Thoracic aorta (tissue), 2 donors: ENCODE data around the gene ANO8. TPM values are rescaled to one million over a fixed set of nuclear protein-coding genes. Genes with fewer than 3 reads are reported as not detected.
A peak's percentile ranks its signal among the peaks of the same experiment; 100 is the strongest.

Experiments used
- ATAC-seq: fragments of 150-250 bp; one replicate; pipeline ENCODE4 v1.8.0; 2017; ENCODE audit warnings: low read depth; ENCODE audit not compliant: insufficient number of reproducible peaks, low FRiP score
- DNase-seq: peaks from one replicate; pipeline ENCODE4 v3.0.0-alpha.2; 2020; ENCODE audit warnings: low spot score
- H3K27ac ChIP-seq, 2 donors: fragments of 200-600 bp; sonication (generic); 1 replicate in 1 of 2; 2 replicates in 1 of 2; pipeline ENCODE4 v1.5.1; 2016; ENCODE audit warnings: mild to moderate bottlenecking in 2 of 2, moderate library complexity in 2 of 2
- H3K27me3 ChIP-seq: fragments of 200-600 bp; sonication (generic); replicated peaks from 2 replicates; pipeline ENCODE4 v1.6.0; 2016; ENCODE audit warnings: mild to moderate bottlenecking; ENCODE audit not compliant: insufficient read depth
- H3K36me3 ChIP-seq: fragments of 200-600 bp; sonication (generic); one replicate; pipeline ENCODE4 v1.5.1; 2016
- H3K4me1 ChIP-seq, 2 donors: fragments of 200-600 bp; sonication (generic); 1 replicate in 1 of 2; 2 replicates in 1 of 2; pipeline versions ENCODE4 v1.5.1 to v1.6.0; 2016; ENCODE audit warnings: low read depth in 2 of 2, mild to moderate bottlenecking in 1 of 2; ENCODE audit not compliant: control insufficient read depth in 1 of 2
- H3K4me3 ChIP-seq: fragments of 200-600 bp; sonication (generic); 2 replicates; pipeline ENCODE4 v1.5.1; 2016; ENCODE audit warnings: mild to moderate bottlenecking
- H3K9me3 ChIP-seq: fragments of 200-600 bp; sonication (generic); 2 replicates; pipeline ENCODE4 v1.5.1; 2016
- total RNA-seq, 2 donors: library from RNA; depleted of rRNA; stranded (reverse); fragments of >200 nt; gene quantifications; one replicate each; pipeline versions ENCODE4 v1.1.0 to v1.2.3, GENCODE V29; 2016
- TF ChIP-seq, protein P1 (sequence below): fragments of 200-600 bp; sonication (generic); IDR thresholded peaks from one replicate; pipeline ENCODE4 v1.5.1; 2019; ENCODE audit warnings: antibody characterized with exemption

The ANO8 gene
- total RNA-seq, 2 donors from 2014 or later: 9.5 to 13.4 TPM

DNA sequence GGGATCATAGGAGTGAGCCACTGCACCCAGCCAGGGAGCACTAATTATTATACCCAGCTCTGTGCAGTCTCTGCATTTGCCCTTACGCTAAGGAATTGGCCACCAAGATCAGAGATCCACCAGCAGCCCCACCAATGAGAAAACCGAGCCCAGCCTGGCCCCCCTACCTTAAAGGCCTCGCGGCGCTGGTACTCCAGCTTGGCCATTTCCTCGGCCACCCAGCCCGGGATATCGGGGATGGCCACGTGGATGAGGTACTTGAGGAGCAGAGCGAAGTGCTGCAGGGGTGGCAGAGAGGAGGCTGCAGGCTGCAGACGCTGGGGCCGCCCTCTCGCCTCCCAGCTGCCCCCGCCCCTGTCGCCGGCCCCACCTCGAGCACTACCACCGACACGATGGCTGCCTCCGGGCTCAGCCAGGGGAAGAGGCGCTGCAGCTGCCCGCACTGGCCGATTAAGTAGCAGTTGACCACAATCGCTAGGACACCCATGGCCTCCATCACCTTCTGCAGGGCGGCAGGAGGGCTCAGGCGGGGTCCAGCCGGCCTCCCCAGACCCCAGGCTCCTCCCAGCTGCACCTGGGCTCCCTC lies 7.5 kb downstream of the ANO8 start:
- ATAC-seq (no peak), DNase-seq (no peak)
- H3K4me3 ChIP-seq: no peak overlapping the region
- peaks cover 17 to 37% of the 10 kb centered on the region in 2 donors for H3K4me1 ChIP-seq
- no peaks in the 10 kb centered on the region for H3K27me3 ChIP-seq
- TF ChIP-seq, protein P1, sequence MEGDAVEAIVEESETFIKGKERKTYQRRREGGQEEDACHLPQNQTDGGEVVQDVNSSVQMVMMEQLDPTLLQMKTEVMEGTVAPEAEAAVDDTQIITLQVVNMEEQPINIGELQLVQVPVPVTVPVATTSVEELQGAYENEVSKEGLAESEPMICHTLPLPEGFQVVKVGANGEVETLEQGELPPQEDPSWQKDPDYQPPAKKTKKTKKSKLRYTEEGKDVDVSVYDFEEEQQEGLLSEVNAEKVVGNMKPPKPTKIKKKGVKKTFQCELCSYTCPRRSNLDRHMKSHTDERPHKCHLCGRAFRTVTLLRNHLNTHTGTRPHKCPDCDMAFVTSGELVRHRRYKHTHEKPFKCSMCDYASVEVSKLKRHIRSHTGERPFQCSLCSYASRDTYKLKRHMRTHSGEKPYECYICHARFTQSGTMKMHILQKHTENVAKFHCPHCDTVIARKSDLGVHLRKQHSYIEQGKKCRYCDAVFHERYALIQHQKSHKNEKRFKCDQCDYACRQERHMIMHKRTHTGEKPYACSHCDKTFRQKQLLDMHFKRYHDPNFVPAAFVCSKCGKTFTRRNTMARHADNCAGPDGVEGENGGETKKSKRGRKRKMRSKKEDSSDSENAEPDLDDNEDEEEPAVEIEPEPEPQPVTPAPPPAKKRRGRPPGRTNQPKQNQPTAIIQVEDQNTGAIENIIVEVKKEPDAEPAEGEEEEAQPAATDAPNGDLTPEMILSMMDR: no peak
- no peaks in the 10 kb centered on the region for H3K9me3 ChIP-seq
- H3K36me3 ChIP-seq: peaks cover 9% of the 10 kb centered on the region
- no peak overlapping the region for H3K27ac ChIP-seq

DNA sequence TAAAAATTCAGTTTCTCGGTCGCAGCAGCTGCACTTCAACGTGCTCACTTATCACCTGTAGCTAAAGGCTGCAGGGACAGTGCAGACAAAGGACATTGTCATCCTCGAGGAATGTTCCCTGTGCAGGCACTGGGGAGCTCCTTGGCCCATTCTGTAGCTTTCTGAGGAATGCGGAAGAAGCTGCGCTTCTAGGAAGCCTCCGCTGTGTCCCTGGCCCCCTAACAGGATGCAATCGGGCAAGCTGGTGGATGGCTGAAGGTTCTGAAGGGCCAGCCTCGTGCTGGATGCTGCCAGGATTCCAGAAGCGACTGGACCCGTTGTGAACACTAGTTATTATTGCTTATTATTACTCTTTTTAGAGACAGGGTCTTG lies 8.1 kb downstream of the ANO8 start:
- no peaks in the 10 kb centered on the region for H3K27me3 ChIP-seq
- peak overlapping the region in 1 of 2 donors; percentile 28 for H3K27ac ChIP-seq
- peaks cover 10% of the 10 kb centered on the region for H3K36me3 ChIP-seq
- ATAC-seq (no peak), DNase-seq (no peak)
- peaks cover 17 to 41% of the 10 kb centered on the region in 2 donors for H3K4me1 ChIP-seq
- no peak overlapping the region for H3K4me3 ChIP-seq
- H3K9me3 ChIP-seq: no peaks in the 10 kb centered on the region
- TF ChIP-seq, protein P1: no peak

DNA sequence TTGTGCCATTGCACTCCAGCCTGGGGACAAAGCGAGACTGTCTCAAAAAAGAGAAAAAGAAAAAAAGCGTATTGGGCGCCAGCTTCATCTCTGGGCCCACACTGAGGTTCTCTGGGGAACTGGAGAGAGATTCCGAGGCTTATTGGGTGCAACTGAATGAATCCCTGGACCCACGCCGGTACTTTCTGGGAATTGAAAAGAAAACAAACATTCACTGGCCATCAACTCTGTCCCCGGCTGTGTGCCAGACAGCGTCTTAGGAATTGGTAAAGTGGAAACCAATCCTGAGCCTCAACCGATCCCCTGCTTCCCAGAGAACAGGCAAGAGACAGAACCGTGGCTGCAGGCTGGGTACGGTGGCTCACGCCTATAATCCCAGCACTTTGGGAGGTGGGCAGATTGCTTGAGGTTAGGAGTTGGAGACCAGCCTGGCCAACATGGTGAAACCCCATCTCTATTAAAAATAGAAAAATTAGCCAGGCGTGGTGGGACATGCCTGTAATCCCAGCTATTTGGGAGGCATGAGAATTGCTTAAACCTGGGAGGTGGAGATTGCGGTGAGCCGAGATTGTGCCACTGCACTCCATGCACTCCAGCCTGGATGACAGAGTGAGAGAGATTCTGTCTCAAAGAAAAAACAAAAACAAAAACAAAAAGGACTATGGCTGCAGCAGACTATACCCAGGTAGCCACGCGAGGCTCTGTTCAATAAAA lies 8.6 kb downstream of the ANO8 start:
- peaks cover 17 to 41% of the 10 kb centered on the region in 2 donors for H3K4me1 ChIP-seq
- ATAC-seq (no peak), DNase-seq (peak; percentile 68)
- H3K9me3 ChIP-seq: no peaks in the 10 kb centered on the region
- H3K27ac ChIP-seq: peak overlapping the region in 1 of 2 donors; percentile 28
- H3K36me3 ChIP-seq: peaks cover 10% of the 10 kb centered on the region
- no peak overlapping the region for H3K4me3 ChIP-seq
- no peaks in the 10 kb centered on the region for H3K27me3 ChIP-seq
- TF ChIP-seq, protein P1: no peak

DNA sequence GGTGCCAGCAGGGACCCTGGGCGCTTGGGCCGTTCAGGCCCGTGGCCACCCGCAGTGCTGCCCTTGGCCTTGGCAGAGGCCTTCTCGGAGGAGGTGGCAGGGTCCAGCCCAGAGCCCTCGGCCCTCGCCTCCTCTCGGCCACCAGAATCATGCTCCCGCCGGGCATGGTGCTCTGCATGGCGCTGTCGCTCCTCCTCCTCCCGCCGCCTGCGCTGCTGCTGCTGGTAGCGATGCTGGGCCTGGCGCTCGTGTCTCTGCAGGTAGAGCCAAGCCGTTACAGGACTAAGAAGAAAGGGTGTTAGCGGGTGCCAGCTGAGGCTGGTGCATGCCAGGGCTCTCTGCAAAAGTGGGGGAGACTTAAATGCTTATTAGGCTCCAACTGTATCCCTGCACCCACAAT lies 9.5 kb downstream of the ANO8 start:
- Histone ChIP-seq H3K36me3 (peaks cover 13% of the 10 kb centered on the region), H3K4me1 (peaks cover 17 to 41% of the 10 kb centered on the region in 2 donors), H3K9me3 (no peaks in the 10 kb centered on the region), H3K4me3 (no peak overlapping the region), H3K27me3 (no peaks in the 10 kb centered on the region), H3K27ac (no peak overlapping the region)
- ATAC-seq: no peak
- TF ChIP-seq, protein P1: no peak
- no peak for DNase-seq

DNA sequence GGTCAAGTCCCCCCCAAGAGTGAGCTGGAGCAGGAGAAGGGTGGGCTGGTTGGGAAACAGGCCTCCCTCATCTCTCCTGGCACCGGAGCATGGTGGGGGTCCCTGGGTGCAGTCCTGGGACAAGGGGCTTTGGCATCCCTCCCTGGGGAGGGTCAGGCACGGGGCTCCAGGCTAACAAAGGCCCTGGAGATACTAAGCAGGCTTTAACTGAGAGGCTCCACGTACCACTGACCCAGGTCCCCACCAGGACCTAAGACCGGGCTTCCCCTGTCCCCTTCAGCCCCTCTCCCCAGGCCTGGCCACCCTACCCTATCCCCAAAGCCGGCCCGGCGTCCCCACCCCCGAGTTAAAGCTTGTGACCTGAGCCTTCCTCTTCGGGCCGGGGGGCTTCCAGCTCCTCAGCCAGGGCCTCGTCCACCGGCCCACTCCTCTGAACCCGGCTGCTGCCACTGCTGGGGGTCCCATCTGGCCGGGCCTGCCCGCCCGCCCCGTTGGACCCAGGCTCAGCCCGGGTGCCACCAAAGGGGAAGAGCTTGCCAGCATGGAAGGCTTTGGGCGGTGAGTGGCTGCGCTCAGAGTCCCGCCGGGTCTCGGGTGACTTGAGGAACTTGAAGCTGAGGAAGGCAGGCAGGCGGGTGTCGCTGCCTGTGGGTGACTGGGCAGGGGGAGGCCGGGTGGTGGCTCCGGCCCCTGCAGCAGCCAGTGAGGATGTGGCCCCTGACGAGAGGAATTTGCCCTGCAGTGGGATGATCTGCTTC lies 10.1 kb downstream of the ANO8 start:
- Histone ChIP-seq H3K27ac (no peak overlapping the region), H3K36me3 (peaks cover 16% of the 10 kb centered on the region), H3K9me3 (no peaks in the 10 kb centered on the region), H3K4me3 (no peak overlapping the region), H3K4me1 (peaks cover 17 to 41% of the 10 kb centered on the region in 2 donors), H3K27me3 (no peaks in the 10 kb centered on the region)
- DNase-seq (no peak), ATAC-seq (no peak)
- TF ChIP-seq, protein P1: no peak
